ENCODE measurements around the gene CACNA1H. TPM values are rescaled to one million over a fixed set of nuclear protein-coding genes. Genes with fewer than 3 reads are reported as not detected.

Gene CACNA1H
- total and polyA plus RNA-seq, 9 of the 15 experiments (the other 6 are each of a cell fraction or from before 2014, with no cell fraction given) = 0.10 to 0.18 TPM; not detected in 7

GRCh38 chr16:1265090-1265630 lies 112.3 kb downstream of the CACNA1H start:
- CTCF ChIA-PET (ENCODE audit: low intra/inter-chr PET ratio) = no interaction called here
- no peaks in the 10 kb centered on the region for H3K36me3 ChIP-seq (ENCODE audit: control insufficient read depth, insufficient read depth, low read length)
- POLR2A ChIA-PET = no interaction called here

More at GRCh38 chr16:1265090-1265630, 112.3 kb downstream of the CACNA1H start:
- Histone ChIP-seq H3K4me2 (ENCODE audit: insufficient read depth, low read length) (no peak overlapping the region), H3K9me1 (ENCODE audit: control insufficient read depth, insufficient read depth, low read length) (peaks cover under 1% of the 10 kb centered on the region), H3K9me3 (replicated peaks; ENCODE audit: control insufficient read depth, insufficient read depth, low read depth, low read length) (peaks cover 7% of the 10 kb centered on the region; the same call in 1 of the 2 replicates), H4K20me1 (replicated peaks; ENCODE audit: control insufficient read depth, insufficient read depth, low read length) (no peaks in the 10 kb centered on the region), H3K4me3 (no peak overlapping the region), H3K79me2 (ENCODE audit: control insufficient read depth, insufficient read depth, low read length) (no peaks in the 10 kb centered on the region), H3K27me3 (ENCODE audit: control insufficient read depth in 2 of 2, insufficient read depth in 2 of 2, low read length in 2 of 2) (peaks cover 13 to 41% of the 10 kb centered on the region in 2 experiments; a peak in 4 of 5 replicates), H3K27ac (ENCODE audit: extremely low read depth, low read depth, low read length) (no peak overlapping the region), H2AFZ (ENCODE audit: low read depth, low read length) (no peak overlapping the region), H3K9ac (ENCODE audit: insufficient read depth in 1 of 2, low read depth in 2 of 2, low read length in 2 of 2) (no peak overlapping the region), H3K4me1 (replicated peaks in 1 of 2; ENCODE audit: control insufficient read depth in 2 of 2, insufficient read depth in 2 of 2, low read length in 2 of 2) (peaks cover 3 to 33% of the 10 kb centered on the region in 2 experiments; a peak in 3 of 5 replicates)
- FAIRE-seq (no peak), ATAC-seq (no peak), DNase-seq (ENCODE audit: extremely low read depth in 1 of 4, low spot score in 3 of 4) (no peak)
- TF ChIP-seq CXXC5 (CRISPR knock-in tag; IDR thresholded peaks at IDR 0.05) (no peak), MED1 (CRISPR knock-in tag; IDR thresholded peaks at IDR 0.05; ENCODE audit: borderline replicate concordance) (no peak), NFRKB (IDR thresholded peaks at IDR 0.05; ENCODE audit: low read depth) (no peak), ZNF518B (CRISPR knock-in tag; IDR thresholded peaks at IDR 0.05) (no peak)
- TF ChIP-seq, protein P1, sequence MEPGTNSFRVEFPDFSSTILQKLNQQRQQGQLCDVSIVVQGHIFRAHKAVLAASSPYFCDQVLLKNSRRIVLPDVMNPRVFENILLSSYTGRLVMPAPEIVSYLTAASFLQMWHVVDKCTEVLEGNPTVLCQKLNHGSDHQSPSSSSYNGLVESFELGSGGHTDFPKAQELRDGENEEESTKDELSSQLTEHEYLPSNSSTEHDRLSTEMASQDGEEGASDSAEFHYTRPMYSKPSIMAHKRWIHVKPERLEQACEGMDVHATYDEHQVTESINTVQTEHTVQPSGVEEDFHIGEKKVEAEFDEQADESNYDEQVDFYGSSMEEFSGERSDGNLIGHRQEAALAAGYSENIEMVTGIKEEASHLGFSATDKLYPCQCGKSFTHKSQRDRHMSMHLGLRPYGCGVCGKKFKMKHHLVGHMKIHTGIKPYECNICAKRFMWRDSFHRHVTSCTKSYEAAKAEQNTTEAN (CRISPR knock-in tag; IDR thresholded peaks at IDR 0.05) = peak; percentile 93; the same call in 1 of the 2 replicates
- intact Hi-C loops (cut with micrococcal nuclease) = no loop called here
- BruUV-seq (replicated peaks) = no TSS peak
- in situ Hi-C loops (cut with MboI) = no loop called here
- 17% methylated on average over 11 of the region's 13 CpGs for WGBS (ENCODE audit: insufficient coverage, low coverage, missing lambda C conversion rate)

Data from K562 (cell line).